K562 (cell line): Measurements from ENCODE around the gene RPH3AL. TPM values are rescaled to one million over a fixed set of nuclear protein-coding genes. Genes with fewer than 3 reads are reported as not detected.

Source experiments
- ATAC-seq: fragments of 200-7000 bp; cut with Tn5 transposase; 3 replicates; pipeline ENCODE4 v1.9.1; 2020; ENCODE audit warnings: moderate library complexity
- BruUV-seq: library from RNA; stranded (reverse); fragments of 400-500 nt; replicated peaks from 2 replicates; lab custom pipeline; 2021; lab: Mats Ljungman, UMichigan
- CTCF ChIA-PET: fragments of 300-600 bp; formaldehyde crosslinking; extraction: SDS; loops from one replicate; lab custom pipeline; 2021; ENCODE audit warnings: low intra/inter-chr PET ratio; lab: Yijun Ruan, JAX
- POLR2A ChIA-PET: fragments of 300-600, 350-650 bp; sonication (Branson Sonifier 250); formaldehyde crosslinking; extraction: SDS; loops from one replicate; lab custom pipeline; 2021; ENCODE audit warnings: antibody characterized with exemption, inconsistent platforms; lab: Yijun Ruan, JAX
- DNase-seq, 4 experiments: peaks; one replicate each; pipeline versions ENCODE4 v3.0.0 to v3.0.0-alpha.2; 2011 to 2018; ENCODE audit warnings: low spot score in 3 of 4, mixed read lengths in 3 of 4; ENCODE audit errors: extremely low read depth in 1 of 4
- FAIRE-seq: peaks from 2 replicates; lab custom pipeline; 2011; peaks lifted over from hg19 to GRCh38; lab: Jason Lieb, UNC
- H2AFZ ChIP-seq: 2 replicates; pipeline ENCODE4 v1.6.0; 2011; ENCODE audit warnings: low read depth, low read length, control low read depth, inconsistent platforms
- H3K27ac ChIP-seq: fragments of 200-600 bp; 3 replicates; pipeline ENCODE4 v1.8.0; 2011; ENCODE audit warnings: low read depth, mild to moderate bottlenecking, control low read depth, inconsistent platforms, low read length, moderate library complexity, mixed read lengths; ENCODE audit errors: extremely low read depth
- H3K27me3 ChIP-seq, 2 experiments: fragments of 300-600 bp in 1 of 2; 2 replicates in 1 of 2; 3 replicates in 1 of 2; pipeline versions ENCODE4 v1.6.0 to v1.8.0; 2011; ENCODE audit warnings: inconsistent platforms in 2 of 2, low read length in 2 of 2, mild to moderate bottlenecking in 1 of 2, mixed read lengths in 1 of 2, moderate library complexity in 1 of 2; ENCODE audit not compliant: control insufficient read depth in 2 of 2, insufficient read depth in 2 of 2
- H3K36me3 ChIP-seq: fragments of 300-600 bp; 3 replicates; pipeline ENCODE4 v1.8.0; 2011; ENCODE audit warnings: mild to moderate bottlenecking, low read length, inconsistent platforms; ENCODE audit not compliant: control insufficient read depth, insufficient read depth
- H3K4me1 ChIP-seq, 2 experiments: fragments of 200-600 bp in 1 of 2; replicated peaks in 1 of 2; 2 replicates in 1 of 2; 3 replicates in 1 of 2; pipeline versions ENCODE4 v1.5.1 to v1.8.0; 2011; ENCODE audit warnings: inconsistent platforms in 2 of 2, low read length in 2 of 2, mild to moderate bottlenecking in 1 of 2, mixed read lengths in 1 of 2, moderate library complexity in 1 of 2; ENCODE audit not compliant: control insufficient read depth in 2 of 2, insufficient read depth in 2 of 2
- H3K4me2 ChIP-seq: 2 replicates; pipeline ENCODE4 v1.6.1; 2011; ENCODE audit warnings: low read length, control low read depth, inconsistent platforms, mixed read lengths; ENCODE audit not compliant: insufficient read depth
- H3K4me3 ChIP-seq: fragments of 200-600 bp; sonication (generic), shearing (Covaris generic); 2 replicates; pipeline ENCODE4 v1.5.1; 2016; ENCODE audit warnings: control low read depth, inconsistent platforms
- H3K79me2 ChIP-seq: fragments of 200-600 bp; 3 replicates; pipeline ENCODE4 v1.8.0; 2011; ENCODE audit warnings: low read length, inconsistent platforms; ENCODE audit not compliant: control insufficient read depth, insufficient read depth
- H3K9ac ChIP-seq, 2 experiments: 2 replicates each; pipeline versions ENCODE4 v1.6.0 to v1.6.1; 2011; ENCODE audit warnings: low read depth in 2 of 2, low read length in 2 of 2, control low read depth in 1 of 2, inconsistent platforms in 1 of 2, mild to moderate bottlenecking in 1 of 2, mixed read lengths in 1 of 2; ENCODE audit not compliant: insufficient read depth in 1 of 2
- H3K9me1 ChIP-seq: one replicate; pipeline ENCODE4 v1.6.0; 2011; ENCODE audit warnings: inconsistent platforms, mild to moderate bottlenecking, low read length, moderate library complexity; ENCODE audit not compliant: control insufficient read depth, insufficient read depth
- H3K9me3 ChIP-seq: replicated peaks from 2 replicates; pipeline ENCODE4 v1.5.1; 2011; ENCODE audit warnings: low read depth, low read length, inconsistent platforms; ENCODE audit not compliant: control insufficient read depth, insufficient read depth
- H4K20me1 ChIP-seq: replicated peaks from 2 replicates; pipeline ENCODE4 v1.6.1; 2011; ENCODE audit warnings: low read length, inconsistent platforms, mixed read lengths; ENCODE audit not compliant: control insufficient read depth, insufficient read depth
- CHD4 ChIP-seq: fragments of 200-600 bp; sonication (generic); IDR thresholded peaks from 3 replicates; pipeline ENCODE4 v1.6.1; 2012; ENCODE audit warnings: low read depth, mild to moderate bottlenecking, mixed read lengths, low read length, inconsistent platforms; ENCODE audit not compliant: insufficient read depth, insufficient replicate concordance, poor library complexity, severe bottlenecking
- GTF2F1 ChIP-seq: IDR thresholded peaks from 2 replicates; pipeline ENCODE4 v1.6.1; 2011; ENCODE audit warnings: low read depth, low read length, improper control_type of control experiment
- HDAC1 ChIP-seq, 2 experiments: fragments of 450-650 bp; IDR thresholded peaks; 2 replicates each; pipeline ENCODE4 v1.6.1; 2016 to 2017; ENCODE audit warnings: inconsistent platforms in 1 of 2, mild to moderate bottlenecking in 1 of 2, moderate library complexity in 1 of 2
- NR4A1 ChIP-seq, 2 experiments: fragments of 250-450 bp in 1 of 2; fragments of 450-650 bp in 1 of 2; sonication (Bioruptor Pico) in 1 of 2; IDR thresholded peaks; 2 replicates each; pipeline versions ENCODE4 v1.4.0 to v1.6.1; 2016 to 2020; ENCODE audit warnings: mild to moderate bottlenecking in 2 of 2, missing compliant biosample characterization in 1 of 2, missing genetic modification characterization in 1 of 2, moderate library complexity in 1 of 2
- OTX1 ChIP-seq: fragments of 450-650 bp; formaldehyde crosslinking; IDR thresholded peaks from 2 replicates; pipeline ENCODE4 v1.4.0; 2022; ENCODE audit warnings: mild to moderate bottlenecking
- RAD51 ChIP-seq: fragments of 450-650 bp; IDR thresholded peaks from 2 replicates; pipeline ENCODE4 v1.7.1; 2016; ENCODE audit warnings: low read depth, mild to moderate bottlenecking, borderline replicate concordance
- SIX5 ChIP-seq, 2 experiments: IDR thresholded peaks; 2 replicates each; pipeline ENCODE4 v1.6.1; 2011; ENCODE audit warnings: low read length in 2 of 2, borderline replicate concordance in 1 of 2, low read depth in 1 of 2, mild to moderate bottlenecking in 1 of 2, moderate library complexity in 1 of 2; ENCODE audit not compliant: insufficient read depth in 1 of 2
- TGIF2 ChIP-seq: sonication (generic); formaldehyde crosslinking; IDR thresholded peaks from 2 replicates; pipeline ENCODE4 v1.8.1; 2022; ENCODE audit warnings: mild to moderate bottlenecking, missing genetic modification reagents, moderate library complexity
- THAP7 ChIP-seq: fragments of 250-450 bp; sonication (Bioruptor Pico); IDR thresholded peaks from 2 replicates; pipeline ENCODE4 v1.5.0; 2021
- ZNF354B ChIP-seq: fragments of 250-450 bp; sonication (Bioruptor Pico); IDR thresholded peaks from 2 replicates; pipeline ENCODE4 v1.4.0; 2020
- ZNF583 ChIP-seq: fragments of 250-450 bp; sonication (Bioruptor Pico); IDR thresholded peaks from 2 replicates; pipeline ENCODE4 v1.4.0; 2020
- WGBS: fragments of 100-300 bp; shearing (Covaris generic); methylation state at CpG from one replicate; pipeline ENCODE4 v1.1.6; 2016; ENCODE audit warnings: low coverage, mixed read lengths; ENCODE audit not compliant: insufficient coverage; ENCODE audit errors: missing lambda C conversion rate; 5-methylcytosine and 5-hydroxymethylcytosine counted together
- in situ Hi-C: fragments of 300-500 bp; cut with MboI; formaldehyde crosslinking; loops from 4 replicates; pipeline ENCODE4 v1.15.0; 2018; ENCODE audit warnings: inconsistent platforms, mixed read lengths
- intact Hi-C: fragments of 100-400 bp; cut with micrococcal nuclease; formaldehyde crosslinking; loops from 2 replicates; pipeline ENCODE4 v1.14.2; 2022
- polyA plus RNA-seq, 8 experiments: library from polyadenylated mRNA; depleted of rRNA in 4 of 8; stranded (reverse) in 5 of 8; unstranded in 3 of 8; fragments of >200 nt; fragmentation: Nextera tagmentation in 2 of 8; fragmentation: Illumina TruSeq in 1 of 8; extraction: Ambion mirVana in 2 of 8; extraction: Trizol in 1 of 8; gene quantifications; 2 replicates each; pipeline versions ENCODE4 v1.2.1 to v1.2.3, GENCODE V29; 2011 to 2014; ENCODE audit warnings: inconsistent platforms in 1 of 8, missing spikeins in 1 of 8
- total RNA-seq, 7 experiments: library from RNA; depleted of rRNA in 6 of 7; stranded (reverse); fragments of >200 nt in 6 of 7; fragmentation: Illumina TruSeq in 2 of 7; extraction: Trizol in 2 of 7; gene quantifications; 2 replicates each; pipeline versions ENCODE4 v1.2.1 to v1.2.3, GENCODE V29; 2011 to 2021; ENCODE audit warnings: low replicate concordance in 1 of 7
- TF ChIP-seq, protein P1 (sequence below): fragments of 250-450 bp; sonication (Bioruptor Pico); IDR thresholded peaks from 2 replicates; pipeline ENCODE4 v1.4.0; 2020

The RPH3AL gene
- total and polyA plus RNA-seq, 9 of the 15 experiments (the other 6 are each of a cell fraction or from before 2014, with no cell fraction given) = 0.18 to 1.7 (median 0.39) TPM

DNA sequence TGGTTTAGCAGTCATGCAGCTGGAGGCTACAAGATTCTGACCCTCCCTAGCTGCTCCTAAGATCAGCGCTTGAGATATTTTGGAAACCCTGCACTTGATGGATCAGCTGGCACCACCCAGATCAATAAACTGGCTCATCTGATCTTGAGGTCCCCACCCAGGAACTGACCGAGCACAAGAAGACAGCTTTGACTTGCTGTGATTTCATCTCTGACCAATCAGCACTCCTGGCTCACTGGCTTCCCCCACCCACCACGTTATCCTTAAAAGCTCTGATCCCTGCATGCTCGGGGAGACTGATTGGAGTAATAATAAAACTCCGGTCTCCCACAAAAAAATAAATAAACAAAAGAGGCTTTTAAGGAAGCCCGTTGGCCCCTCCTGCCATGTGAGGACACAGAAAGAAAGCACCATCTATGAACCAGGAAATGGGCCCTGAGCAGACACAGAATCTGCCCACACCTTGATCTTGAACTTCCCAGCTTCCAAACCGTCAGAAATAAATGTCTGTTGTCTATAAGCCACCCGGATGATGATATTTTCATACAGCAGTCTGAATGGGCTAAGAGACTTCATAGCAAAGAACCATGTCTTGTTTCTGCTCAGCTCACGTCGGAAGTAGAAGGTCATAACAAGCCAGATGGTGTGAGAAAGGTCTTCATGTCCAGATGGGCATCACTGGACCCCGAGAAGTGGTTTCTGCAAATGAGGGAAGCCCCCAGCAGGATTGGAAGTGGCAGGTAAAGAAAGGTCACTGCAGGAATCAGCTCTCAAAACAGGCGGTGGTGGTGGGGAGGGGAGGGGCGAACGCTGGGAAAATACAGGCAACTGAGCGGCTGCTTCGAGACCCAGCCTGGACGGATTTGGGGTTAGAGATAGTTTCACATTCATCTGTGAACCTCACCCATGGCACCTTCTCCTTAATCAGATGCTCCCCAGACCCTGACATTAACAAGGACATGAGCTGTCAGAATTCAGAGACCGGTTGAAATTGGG lies 19.8 kb upstream of the RPH3AL start:
- ATAC-seq (no peak), DNase-seq (no peak), FAIRE-seq (no peak)
- Histone ChIP-seq H3K79me2 (no peaks in the 10 kb centered on the region), H2AFZ (no peak overlapping the region), H3K4me3 (no peak overlapping the region), H3K9me1 (no peaks in the 10 kb centered on the region), H3K4me2 (no peak overlapping the region), H3K4me1 (no peaks in the 10 kb centered on the region), H3K9ac (no peak overlapping the region), H3K9me3 (no peaks in the 10 kb centered on the region), H3K36me3 (no peaks in the 10 kb centered on the region), H3K27me3 (peaks cover 0 to 3% of the 10 kb centered on the region in 2 experiments; a peak in 2 of 5 replicates), H4K20me1 (no peaks in the 10 kb centered on the region), H3K27ac (no peak overlapping the region)
- in situ Hi-C loops (no loop called here), intact Hi-C loops (no loop called here)
- 4% methylated on average over 15 of the region's 18 CpGs for WGBS
- BruUV-seq = no TSS peak
- TF ChIP-seq ZNF354B = no peak
- TF ChIP-seq THAP7 (CRISPR knock-in tag) = no peak
- no peak for TF ChIP-seq ZNF583 (CRISPR knock-in tag)
- TF ChIP-seq NR4A1 (CRISPR knock-in tag; IDR thresholded peaks at IDR 0.05) = no peak
- no peak for TF ChIP-seq NR4A1 (tag; IDR thresholded peaks at IDR 0.05)
- TF ChIP-seq, protein P1, sequence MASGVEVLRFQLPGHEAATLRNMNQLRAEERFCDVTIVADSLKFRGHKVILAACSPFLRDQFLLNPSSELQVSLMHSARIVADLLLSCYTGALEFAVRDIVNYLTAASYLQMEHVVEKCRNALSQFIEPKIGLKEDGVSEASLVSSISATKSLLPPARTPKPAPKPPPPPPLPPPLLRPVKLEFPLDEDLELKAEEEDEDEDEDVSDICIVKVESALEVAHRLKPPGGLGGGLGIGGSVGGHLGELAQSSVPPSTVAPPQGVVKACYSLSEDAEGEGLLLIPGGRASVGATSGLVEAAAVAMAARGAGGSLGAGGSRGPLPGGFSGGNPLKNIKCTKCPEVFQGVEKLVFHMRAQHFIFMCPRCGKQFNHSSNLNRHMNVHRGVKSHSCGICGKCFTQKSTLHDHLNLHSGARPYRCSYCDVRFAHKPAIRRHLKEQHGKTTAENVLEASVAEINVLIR (CRISPR knock-in tag) = no peak
- no peak for TF ChIP-seq CHD4
- no peak for TF ChIP-seq GTF2F1
- TF ChIP-seq SIX5 (IDR thresholded peaks at IDR 0.05; ENCODE audit: borderline replicate concordance in 1 of 2, insufficient read depth in 1 of 2, low read depth in 1 of 2, low read length in 2 of 2) = no peak
- TF ChIP-seq OTX1 = no peak
- no peak for TF ChIP-seq RAD51
- no peak for TF ChIP-seq HDAC1 (IDR thresholded peaks at IDR 0.05)
- no peak for TF ChIP-seq TGIF2 (CRISPR knock-in tag)
- CTCF ChIA-PET = no interaction called here
- POLR2A ChIA-PET = no interaction called here
